Ishikawa (cell line): ENCODE measurements around the gene BRK1.

Source experiments
- CEBPB ChIP-seq: IDR thresholded peaks from 2 replicates; pipeline ENCODE4 v1.6.1; 2012
- CREB1 ChIP-seq: IDR thresholded peaks from 2 replicates; pipeline ENCODE4 v1.6.1; 2012; ENCODE audit warnings: low read depth
- EGR1 ChIP-seq: IDR thresholded peaks from 2 replicates; pipeline ENCODE4 v1.6.1; 2012
- EP300 ChIP-seq: IDR thresholded peaks from 2 replicates; pipeline ENCODE4 v1.6.1; 2012; ENCODE audit warnings: borderline replicate concordance
- FOXM1 ChIP-seq: IDR thresholded peaks from 2 replicates; pipeline ENCODE4 v1.6.1; 2012; ENCODE audit warnings: low read depth, borderline replicate concordance
- NFIC ChIP-seq: IDR thresholded peaks from 2 replicates; pipeline ENCODE4 v1.6.1; 2012
- RAD21 ChIP-seq: IDR thresholded peaks from 2 replicates; pipeline ENCODE4 v1.6.1; 2012; ENCODE audit warnings: low read depth
- TAF1 ChIP-seq: IDR thresholded peaks from 2 replicates; pipeline ENCODE4 v1.6.1; 2012; ENCODE audit warnings: low read depth, mild to moderate bottlenecking
- TCF12 ChIP-seq: IDR thresholded peaks from 2 replicates; pipeline ENCODE4 v1.6.1; 2012; ENCODE audit warnings: low read depth
- TEAD4 ChIP-seq: IDR thresholded peaks from 2 replicates; pipeline ENCODE4 v1.6.1; 2012
- YY1 ChIP-seq: IDR thresholded peaks from 2 replicates; pipeline ENCODE4 v1.6.1; 2012; ENCODE audit warnings: low read depth
- ZBTB7A ChIP-seq: IDR thresholded peaks from 2 replicates; pipeline ENCODE4 v1.6.1; 2012; ENCODE audit warnings: low read depth
- TF ChIP-seq, protein P1 (sequence below): IDR thresholded peaks from 2 replicates; pipeline ENCODE4 v1.6.1; 2012; ENCODE audit warnings: low read depth, mild to moderate bottlenecking
- TF ChIP-seq, protein P2 (sequence below): IDR thresholded peaks from 2 replicates; pipeline ENCODE4 v1.6.1; 2012
- TF ChIP-seq, protein P3 (sequence below): IDR thresholded peaks from 2 replicates; pipeline ENCODE4 v1.6.1; 2012

The BRK1 gene

DNA sequence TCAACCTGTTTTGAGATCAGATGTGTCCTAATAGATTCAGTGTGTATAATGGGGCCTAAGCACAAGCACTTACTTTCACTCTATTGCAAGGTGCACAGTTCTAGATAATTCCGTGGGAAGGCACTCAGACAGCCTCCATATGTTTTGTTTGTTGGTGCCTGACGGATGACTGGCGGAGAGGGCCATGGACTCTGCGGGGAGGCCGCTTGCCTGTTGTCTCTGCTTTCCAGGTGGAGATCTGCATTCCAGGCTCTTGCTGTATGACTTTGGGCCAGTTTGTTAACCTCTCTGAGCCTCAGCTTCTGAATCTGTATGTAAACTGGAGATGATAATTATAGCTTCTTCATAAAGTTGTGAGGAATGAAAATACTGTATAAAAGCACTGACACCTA, 50.7 kb downstream of the BRK1 start:
- no peak for TF ChIP-seq RAD21
- TF ChIP-seq, protein P1, sequence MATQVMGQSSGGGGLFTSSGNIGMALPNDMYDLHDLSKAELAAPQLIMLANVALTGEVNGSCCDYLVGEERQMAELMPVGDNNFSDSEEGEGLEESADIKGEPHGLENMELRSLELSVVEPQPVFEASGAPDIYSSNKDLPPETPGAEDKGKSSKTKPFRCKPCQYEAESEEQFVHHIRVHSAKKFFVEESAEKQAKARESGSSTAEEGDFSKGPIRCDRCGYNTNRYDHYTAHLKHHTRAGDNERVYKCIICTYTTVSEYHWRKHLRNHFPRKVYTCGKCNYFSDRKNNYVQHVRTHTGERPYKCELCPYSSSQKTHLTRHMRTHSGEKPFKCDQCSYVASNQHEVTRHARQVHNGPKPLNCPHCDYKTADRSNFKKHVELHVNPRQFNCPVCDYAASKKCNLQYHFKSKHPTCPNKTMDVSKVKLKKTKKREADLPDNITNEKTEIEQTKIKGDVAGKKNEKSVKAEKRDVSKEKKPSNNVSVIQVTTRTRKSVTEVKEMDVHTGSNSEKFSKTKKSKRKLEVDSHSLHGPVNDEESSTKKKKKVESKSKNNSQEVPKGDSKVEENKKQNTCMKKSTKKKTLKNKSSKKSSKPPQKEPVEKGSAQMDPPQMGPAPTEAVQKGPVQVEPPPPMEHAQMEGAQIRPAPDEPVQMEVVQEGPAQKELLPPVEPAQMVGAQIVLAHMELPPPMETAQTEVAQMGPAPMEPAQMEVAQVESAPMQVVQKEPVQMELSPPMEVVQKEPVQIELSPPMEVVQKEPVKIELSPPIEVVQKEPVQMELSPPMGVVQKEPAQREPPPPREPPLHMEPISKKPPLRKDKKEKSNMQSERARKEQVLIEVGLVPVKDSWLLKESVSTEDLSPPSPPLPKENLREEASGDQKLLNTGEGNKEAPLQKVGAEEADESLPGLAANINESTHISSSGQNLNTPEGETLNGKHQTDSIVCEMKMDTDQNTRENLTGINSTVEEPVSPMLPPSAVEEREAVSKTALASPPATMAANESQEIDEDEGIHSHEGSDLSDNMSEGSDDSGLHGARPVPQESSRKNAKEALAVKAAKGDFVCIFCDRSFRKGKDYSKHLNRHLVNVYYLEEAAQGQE: no peak
- no peak for TF ChIP-seq YY1

DNA sequence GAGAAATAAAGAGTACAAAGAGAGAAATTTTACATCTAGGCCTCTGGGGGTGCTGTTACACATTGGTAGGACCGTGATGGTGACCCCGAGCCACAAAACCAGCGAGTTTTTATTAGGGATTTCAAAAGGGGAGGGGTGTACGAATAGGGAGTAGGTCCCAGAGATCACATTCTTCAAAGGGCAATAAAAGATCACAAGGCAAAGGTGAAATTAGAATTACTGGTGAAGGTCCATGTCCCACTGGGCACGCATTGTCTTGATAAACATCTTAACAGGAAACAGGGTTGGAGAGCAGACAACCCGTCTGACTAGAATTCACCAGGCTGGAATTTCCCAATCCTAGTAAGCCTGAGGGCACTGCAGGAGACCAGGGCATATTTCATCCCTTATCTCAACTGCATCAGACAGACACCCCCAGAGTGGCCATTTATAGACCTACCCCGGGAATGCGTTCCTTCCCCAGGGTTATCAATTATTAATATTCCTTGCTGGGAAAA, 53.6 kb downstream of the BRK1 start:
- TF ChIP-seq TAF1: no peak
- no peak for TF ChIP-seq CEBPB
- TF ChIP-seq RAD21: 0 out of 2 replicates have a peak, but pooled peaks have one; percentile 5

DNA sequence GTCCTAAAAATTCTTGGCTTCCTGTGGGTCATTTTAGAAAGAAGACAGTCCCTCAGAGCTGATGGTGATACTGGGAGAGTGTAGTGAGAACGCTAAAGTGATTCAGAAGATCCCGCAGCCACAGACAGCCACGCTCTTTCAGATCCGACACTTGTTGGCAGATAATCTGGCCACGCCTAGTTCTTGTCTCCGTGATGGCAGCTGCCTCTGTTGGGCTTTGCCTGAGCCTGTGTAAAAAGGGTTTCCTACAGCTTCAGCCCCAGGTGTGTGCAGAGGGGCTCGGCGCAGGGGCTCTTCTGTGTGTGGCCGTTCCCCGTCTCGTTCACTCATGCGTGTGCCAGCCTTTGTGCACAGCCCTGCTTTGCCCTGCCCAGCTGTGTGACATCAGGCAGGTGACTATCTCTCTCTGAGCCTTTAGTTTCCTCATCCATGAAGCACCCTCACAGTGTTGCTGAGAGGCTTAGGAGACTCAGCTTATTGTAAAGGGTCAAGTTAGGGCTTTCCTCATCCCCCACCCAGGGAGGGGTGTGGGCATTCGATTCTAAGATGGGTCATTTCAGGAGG, 55.5 kb downstream of the BRK1 start:
- TF ChIP-seq EGR1 (no peak), TAF1 (no peak), RAD21 (no peak), CREB1 (no peak), CEBPB (no peak), YY1 (no peak), TCF12 (no peak), NFIC (no peak), ZBTB7A (no peak), EP300 (no peak), FOXM1 (no peak), TEAD4 (no peak)
- TF ChIP-seq, protein P2, sequence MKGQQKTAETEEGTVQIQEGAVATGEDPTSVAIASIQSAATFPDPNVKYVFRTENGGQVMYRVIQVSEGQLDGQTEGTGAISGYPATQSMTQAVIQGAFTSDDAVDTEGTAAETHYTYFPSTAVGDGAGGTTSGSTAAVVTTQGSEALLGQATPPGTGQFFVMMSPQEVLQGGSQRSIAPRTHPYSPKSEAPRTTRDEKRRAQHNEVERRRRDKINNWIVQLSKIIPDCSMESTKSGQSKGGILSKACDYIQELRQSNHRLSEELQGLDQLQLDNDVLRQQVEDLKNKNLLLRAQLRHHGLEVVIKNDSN: no peak
- TF ChIP-seq, protein P3, sequence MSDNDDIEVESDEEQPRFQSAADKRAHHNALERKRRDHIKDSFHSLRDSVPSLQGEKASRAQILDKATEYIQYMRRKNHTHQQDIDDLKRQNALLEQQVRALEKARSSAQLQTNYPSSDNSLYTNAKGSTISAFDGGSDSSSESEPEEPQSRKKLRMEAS: no peak
- TF ChIP-seq, protein P1: no peak

DNA sequence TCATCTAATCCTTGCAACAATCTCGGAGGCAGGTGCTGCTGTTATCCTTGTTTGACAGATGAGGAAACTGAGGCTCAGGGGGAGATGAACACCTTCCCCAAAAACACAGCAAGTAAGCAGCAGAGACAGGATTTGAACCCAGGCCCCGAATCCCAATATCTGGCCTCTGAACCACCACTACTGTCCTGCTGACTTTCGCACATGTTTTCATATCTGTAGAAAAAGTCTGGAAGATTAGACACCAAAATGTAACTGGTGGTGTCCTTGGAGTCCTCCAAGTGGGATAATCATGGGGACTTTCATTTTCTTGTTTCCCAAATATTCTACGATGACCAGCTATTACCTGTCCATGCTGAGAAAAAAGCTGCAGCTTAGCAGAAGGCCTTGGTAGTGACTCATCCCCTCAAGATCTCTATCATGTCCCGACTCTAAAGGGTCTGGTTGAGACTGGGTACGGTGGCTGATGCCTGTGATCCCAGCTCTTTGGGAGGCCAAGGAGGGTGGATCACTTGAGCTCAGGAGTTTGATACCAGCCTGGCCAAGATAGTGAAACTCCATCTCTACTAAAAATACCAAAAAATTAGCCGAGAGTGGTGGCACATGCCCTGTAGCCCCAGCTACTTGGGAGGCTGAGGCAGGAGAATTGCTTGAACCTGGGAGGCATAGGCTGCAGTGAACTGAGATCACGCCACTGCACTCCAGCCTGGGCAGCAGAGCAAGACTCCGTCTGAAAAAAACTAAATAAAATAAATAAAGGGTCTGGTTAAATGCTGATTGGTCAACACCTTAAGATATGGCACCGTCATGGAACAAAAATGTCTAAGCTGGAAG, 57.8 kb downstream of the BRK1 start:
- TF ChIP-seq, protein P1: no peak
- TF ChIP-seq, protein P2: no peak
- no peak for TF ChIP-seq TAF1
- TF ChIP-seq YY1: no peak
- TF ChIP-seq, protein P3: no peak
- TF ChIP-seq NFIC: no peak
- TF ChIP-seq RAD21: no peak
- no peak for TF ChIP-seq TEAD4
- no peak for TF ChIP-seq CEBPB
- TF ChIP-seq ZBTB7A: no peak
- TF ChIP-seq TCF12: no peak
